GM18858 (cell line): ENCODE measurements around the gene FICD.
"Not testable (repeated sequence)": the region's sequence is repeated elsewhere in the genome, so short reads cannot be mapped to it uniquely, and the experiment has no call there.

Experiments used
- ATAC-seq: cut with Tn5 transposase; IDR thresholded peaks from one replicate; pipeline ENCODE4 v1.9.1; 2021; ENCODE audit not compliant: unreplicated experiment

The FICD gene

DNA sequence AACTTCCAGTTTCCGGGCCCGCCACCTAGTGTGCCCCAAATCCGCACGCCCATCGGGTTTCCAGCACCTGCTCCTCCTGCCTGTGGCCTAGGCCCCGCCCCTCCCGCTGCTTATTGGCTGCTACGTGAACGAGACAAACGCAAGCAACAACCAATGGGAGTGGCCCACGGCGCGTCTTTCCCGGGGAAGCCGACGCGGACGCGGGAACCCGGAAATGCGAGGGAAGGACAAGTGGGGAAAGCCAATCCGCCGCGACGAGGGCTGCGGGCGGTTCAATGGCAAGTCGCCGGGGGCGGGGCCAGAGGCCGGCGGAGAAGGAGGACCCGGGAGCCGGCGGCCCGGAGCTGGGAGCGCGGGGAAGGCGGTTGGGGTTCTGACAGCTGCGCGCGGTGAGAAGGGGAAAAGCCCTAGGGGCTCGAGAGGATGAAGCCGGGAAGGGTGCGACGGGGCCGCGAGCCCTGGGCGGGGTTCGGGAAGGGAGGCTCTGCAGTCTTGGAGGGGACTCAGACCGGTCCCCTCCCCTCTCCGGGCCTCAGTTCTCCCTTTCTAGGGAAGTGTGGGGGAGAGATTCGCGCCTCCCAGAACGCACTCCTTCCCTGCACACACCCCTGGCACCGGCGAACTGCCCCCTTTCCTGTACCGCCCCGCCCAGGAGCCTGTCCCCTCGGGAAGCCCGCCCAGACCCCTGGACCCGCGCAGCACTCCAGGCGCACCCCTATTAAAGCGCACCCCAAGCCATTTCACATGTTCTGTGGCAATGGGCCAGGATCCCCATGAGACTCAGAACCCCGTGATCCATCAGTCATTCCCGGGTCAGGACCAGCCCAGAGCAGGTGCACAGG, at the start of gene FICD:
Gene FICD, plus strand, starts transcription at position 305 of the 842 bp plus-strand sequence. CDS start 1,696 bp downstream, outside the sequence.
- ATAC-seq, result peak; percentile 59

DNA sequence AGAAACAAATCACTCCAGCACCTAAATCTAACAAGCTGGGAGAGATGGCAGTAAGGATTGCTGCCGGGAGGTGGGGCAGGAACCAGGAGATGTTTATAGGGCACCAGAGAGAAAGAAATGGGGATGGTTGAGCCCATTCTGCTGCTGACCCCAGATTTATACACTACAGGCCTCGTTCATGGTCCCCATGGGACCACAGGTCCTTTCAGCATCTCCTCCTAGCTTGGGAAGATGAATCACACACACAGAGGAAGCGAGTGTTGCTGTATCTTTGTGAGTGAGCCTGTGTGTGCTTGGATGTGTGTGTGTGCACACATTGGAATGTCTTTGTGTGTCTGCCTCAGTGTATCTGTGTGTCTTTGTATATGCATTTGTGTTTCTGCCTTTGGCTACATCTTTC, 49.7 kb upstream of the FICD start:
- ATAC-seq, result no peak

DNA sequence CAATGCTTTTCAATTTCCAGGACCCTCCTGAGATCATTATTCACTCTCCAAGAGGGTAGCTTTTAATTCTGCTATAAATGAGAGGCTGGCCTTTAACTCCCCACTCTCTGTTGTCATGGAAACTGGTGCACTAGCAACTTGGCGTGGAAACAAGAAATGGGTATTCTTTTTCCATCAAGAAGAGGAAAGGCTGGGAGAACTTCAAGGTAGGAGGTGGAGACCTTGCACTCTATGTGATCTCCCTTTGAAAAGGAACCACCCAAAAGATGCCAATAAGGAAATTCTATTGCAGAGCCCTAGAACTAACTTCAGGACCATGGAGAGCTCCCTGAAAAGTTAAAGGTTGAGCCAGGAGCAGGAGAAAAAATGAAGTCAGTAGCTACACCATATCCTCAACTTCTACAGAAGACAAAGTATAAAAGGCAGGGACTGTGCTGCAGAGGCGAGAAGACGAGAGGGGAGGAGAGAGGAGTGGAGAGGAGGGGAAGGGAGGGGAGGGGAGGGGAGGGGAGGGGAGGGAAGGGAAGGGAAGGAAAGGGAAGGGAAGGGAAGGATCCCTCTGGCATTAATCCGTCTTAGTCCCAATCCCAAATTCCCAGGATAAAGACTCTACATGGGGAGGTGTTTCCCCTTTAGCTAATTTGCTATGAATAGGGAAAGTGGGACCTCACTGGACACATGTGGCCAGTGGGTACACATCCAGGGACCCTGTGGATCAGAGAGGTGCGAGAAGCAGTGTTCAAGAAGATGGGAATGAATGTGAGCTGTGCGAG, 46.7 kb upstream of the FICD start:
- no peak for ATAC-seq

DNA sequence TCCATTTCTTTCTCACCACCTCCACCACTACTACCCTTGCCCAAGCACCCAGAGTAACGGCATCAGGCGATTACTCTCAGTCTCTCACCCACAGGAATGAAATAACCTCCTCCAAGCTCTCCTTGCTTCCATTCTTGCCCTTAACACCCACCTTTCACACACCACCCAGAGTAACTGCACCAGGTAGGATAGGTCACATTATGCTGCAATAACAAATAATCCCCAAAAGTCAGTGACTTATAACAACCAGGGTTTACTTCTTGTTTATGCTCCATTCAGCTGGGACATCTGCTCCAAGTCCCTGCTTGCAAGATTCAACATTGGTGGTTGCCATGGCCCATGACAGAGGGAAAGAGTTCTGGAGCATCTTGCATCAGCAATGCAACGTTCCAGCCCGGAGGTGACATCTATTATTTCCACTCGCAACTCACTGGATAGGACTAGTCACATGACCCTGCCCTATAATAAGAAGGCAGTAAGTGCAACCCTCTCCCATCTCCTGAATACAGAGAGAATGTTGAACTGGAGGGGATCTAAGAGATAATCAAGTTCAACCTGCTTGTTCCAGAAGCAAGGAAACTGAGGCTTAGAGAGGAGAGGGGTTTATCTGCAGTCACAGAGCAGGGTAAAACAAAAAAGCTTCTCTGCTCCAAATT, 41.5 kb upstream of the FICD start:
- ATAC-seq, result no peak

DNA sequence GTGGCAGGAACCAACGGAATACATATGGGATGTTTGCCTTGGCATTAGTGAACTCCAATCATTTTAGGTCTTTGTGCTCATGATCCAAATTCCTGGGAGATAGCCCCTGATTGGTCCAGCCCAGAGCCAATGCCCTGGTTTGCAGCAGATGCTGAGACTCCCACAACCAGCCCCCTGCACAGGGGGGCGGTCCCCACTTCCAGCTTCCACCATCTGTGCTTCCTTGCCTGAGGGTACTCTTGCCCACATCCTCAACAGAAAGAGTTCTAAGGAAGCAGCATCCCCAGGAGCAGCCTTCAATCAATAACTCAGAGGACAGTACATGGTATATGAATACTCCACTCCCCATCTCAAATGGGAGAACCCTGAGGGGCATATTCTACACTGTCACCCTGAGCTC, 39.7 kb upstream of the FICD start:
- ATAC-seq, result no peak

DNA sequence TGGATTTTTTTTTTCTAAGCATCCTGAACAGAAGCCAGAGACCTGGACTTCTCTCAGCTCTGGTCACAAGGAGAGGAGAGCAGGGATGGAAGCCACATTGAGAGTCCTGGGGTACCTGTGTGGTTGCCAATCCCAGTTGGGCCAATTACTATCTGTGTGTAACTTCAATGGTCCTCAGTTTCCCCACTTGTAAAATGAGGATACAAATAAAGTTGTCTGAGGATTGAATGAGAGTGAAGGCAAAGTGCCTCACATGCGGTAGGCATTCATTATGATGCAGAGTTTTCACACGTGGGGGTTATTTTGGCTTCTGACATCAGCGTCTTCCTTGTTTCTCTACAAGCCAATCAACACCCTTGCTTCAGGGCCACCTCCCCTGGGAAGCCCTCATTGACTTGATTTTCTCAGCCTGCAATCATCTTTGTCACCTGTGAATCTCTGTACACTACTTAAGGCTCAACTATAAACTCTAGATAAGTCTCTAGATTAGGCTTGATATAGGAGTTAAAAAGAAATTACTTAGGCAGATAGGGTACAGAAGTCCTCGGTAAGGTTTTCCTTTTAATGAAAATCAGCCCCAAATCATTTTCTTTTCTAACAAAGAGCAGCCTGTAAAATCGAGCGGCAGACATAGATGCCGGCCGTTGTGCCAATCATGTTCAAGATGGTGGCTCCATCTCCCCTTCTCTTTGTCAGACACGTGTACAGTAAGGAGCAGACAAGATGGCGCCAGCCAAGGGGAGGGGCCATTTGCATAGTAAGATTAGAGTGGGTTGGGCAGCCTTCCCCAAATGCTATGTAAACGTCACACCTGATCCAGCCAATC, 37.8 kb upstream of the FICD start:
- no peak for ATAC-seq

DNA sequence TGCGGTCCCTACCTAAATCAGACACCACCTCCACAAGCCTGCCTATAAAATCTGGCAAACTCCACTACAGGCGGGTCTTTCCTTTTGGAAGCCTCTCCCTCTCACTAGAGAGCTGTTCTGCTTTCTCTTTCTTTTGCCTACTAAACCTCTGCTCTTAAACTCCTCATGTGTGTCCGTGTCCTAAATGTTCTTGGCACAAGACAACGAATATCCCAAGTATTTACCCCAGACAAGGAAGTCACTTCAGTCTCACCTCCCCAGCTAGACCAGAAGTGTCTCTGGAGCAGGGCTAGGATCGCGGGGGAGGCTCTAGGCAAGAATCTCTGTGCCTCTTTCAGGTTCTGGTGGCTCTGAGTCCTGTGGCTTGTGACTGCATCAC, 37.2 kb upstream of the FICD start:
- no peak for ATAC-seq

DNA sequence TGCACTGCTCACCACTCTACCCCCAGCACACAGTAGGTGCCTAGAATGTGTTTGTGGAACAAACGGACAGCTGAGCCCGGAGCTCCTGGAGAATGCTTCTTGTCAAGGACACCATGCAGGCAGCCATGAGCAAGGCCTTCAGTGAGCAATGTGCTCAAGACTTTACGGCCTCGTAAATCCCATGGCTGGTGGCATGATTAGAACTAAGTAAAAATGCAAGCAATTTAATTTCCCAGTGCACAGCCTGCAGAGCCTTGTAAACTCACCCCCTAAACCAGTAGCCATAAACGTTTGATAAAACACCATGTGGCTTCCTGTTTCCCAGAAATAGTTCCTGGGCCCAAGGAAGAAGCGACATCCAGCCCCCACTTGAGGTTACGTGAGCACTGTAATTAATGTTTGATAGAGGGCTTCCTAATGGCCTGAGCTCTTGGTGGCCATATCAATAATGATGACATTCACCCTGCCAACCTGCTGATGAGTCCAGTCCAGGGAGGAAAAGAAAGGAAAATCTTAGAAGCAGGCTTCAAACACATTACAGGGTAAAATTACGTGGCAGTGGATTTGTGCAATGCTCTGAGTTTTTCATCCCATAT, 36.4 kb upstream of the FICD start:
- ATAC-seq, result no peak

DNA sequence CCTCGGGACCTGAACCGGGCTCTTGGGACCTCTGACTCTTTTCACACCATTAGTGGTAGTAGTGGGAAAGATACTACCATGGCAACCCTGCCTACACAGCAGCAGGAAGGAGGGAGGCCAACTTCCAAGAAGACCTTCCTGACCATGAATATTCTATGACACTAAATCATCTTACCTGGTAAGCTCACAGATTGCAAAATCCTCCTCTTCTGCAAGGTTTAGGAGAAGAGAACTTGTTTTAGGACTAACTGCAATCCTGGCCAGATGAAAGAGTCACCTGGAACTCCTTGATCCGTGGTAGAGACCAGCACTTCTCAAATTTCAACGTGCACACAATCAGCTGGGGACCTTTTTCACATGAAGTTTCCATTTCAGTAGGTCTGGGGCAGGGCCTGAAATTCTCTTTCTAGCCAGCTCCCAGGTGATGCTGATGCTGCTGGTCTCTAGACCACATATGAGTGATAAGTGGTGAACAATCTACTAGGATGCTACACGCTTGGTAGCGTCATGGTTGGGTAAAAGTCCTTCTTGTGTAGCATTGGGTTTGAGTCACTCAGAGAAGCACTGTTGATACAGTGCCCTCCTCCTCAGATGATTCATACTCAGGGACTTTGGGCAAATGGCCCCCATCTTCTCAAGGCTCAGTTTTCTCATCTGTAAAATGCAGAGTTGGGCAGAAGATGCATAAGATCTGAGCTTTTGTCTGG, 35.6 kb upstream of the FICD start:
- no peak for ATAC-seq

DNA sequence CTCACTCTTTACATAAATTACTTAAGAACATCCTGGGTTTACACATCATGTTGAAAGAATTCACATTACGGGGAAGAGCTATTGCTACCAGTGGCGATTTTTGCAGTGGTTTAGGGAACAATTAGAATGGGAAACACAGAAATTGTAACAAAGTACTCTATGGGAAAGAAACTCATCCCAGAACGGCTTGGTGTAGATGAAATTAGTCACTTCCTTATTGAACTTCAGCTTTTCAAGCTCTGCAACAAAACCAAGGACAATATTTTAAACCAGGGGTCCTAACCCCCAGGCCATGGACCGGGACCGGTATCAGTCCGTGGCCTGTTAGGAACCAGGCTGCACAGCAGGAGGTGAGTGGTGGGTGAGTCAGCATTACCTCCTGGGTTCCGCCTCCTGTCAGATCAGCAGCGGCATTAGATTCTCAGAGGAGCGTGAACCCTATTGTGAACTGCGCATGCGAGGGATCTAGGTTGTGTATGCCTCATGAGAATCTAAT, 32.3 kb upstream of the FICD start:
- ATAC-seq, result no peak

DNA sequence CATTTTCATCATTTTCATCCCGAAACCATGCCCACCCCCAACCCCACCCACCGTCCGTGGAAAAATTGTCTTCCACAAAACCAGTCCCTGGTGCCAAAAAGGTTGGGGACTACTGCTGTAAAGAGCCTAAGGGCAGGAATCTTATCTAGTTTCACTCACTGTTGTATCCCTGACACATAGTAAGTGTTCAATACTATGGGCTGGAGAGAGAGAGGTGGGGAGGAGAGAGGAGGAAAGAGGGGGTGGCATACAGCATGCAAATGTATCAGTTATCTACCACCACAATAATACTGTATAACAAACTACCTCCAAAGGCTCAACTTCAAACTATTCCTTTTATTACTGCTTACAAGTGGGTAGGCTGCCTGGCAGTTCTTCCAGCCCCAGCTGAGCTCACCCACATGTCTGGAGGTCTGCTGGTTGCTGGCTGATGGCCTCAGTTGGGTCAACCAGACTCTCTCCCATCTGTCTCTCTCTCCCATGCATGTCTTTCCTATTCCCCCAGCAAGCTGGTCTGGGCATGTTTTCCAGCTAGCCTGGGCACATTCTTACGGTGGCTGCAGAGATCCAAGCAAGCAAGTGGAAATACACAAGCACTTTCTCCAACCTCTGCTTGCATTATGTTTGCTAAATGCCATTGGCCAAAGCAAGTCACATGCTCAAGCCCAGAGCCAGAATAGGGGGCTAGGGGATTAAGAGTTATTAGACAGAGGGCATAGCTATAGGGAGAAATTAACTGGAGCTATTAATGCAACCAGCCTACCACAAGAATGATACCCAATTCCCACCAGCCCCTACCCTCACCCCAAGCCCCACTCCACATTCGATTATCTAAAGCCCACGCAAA, 31.6 kb upstream of the FICD start:
- ATAC-seq, result no peak

DNA sequence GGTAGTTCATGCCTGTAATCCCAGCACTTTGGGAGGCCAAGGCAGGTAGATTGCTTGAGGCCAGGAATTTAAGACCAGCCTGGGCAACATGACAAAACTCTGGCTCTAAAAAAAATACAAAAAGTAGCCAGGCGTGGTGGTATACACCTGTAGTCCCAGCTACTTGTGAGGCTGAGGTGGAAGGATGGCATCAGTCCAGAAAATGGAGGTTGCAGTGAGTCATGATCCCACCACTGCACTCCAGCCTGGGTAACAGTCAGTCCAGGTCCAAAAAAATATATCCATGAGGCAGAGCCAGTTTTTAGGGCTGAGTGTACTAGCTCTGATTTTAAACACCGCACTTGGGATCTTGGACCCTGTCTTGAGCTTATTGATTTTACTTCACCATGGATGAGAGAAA, 30.6 kb upstream of the FICD start:
- ATAC-seq, result no peak

DNA sequence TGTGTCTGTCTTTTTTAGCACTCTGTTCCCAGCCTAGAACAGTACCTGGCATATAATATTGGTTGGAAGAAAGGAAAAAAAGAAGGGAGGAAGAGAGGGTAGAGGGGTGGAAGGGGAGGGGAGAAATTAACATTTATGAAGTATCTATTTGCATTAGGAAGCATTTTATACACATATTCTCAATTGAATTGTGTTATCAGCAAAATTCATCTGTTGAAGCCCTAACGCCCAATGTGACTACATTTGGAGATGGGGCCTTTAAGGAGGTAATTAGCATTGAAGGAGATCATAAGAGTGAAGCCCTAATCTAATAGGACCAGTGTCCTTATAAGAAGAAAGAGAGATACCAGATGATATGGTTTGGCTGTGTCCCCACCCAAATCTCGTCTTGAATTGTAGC, 30.2 kb upstream of the FICD start:
- ATAC-seq, result no peak

DNA sequence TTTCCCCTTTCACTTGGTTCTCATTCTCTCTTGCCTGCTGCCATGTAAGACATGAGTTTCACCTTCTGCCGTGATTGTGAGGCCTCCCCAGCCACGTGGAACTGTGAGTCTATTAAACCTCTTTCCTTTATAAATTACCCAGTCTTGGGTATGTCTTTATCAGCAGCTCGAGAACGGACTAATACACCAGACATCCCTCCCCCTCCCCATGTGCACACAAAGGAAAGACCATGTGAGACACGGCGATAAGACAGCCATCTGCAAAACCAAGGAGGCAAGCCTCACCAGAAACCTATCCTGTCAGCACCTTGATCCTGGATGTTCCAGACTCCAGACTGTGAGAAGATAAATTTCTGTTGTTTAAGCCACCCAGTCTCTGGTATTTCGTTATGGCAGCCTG, 29.7 kb upstream of the FICD start:
- ATAC-seq, result not testable (repeated sequence)

DNA sequence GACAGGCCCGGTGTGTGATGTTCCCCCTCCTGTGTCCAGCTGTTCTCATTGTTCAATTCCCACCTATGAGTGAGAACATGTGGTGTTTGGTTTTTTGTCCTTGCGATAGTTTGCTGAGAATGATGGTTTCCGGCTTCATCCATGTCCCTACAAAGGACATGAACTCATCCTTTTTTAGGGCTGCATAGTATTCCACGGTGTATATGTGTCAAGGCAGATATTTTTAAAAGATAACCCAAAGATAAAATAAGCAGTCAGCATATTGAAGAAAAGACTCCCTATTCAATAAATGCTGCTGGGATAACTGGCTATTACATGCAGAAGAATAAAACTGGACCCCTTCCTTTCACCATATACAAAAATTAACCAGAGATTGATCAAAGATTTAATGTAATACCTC, 28.0 kb upstream of the FICD start:
- ATAC-seq, result not testable (repeated sequence)

DNA sequence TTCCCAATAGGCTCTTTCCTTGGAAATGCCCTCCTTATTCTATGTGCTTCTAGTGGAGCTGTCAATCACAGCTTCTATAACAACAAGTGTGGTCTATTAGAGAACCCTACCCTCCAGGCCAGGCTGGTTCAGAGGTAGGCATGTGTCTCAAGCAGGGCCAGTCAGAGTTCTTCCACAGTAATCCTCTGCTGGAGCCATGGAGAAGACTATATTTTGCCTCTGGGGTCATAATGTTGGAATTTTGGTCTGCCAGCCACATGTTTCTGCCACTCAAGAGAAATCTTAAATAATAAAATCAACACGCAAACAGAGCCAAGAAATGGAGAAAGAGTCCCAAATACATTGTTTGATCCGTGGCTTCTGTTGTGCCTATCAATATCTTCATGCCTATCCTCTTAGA, 23.8 kb upstream of the FICD start:
- ATAC-seq, result no peak

DNA sequence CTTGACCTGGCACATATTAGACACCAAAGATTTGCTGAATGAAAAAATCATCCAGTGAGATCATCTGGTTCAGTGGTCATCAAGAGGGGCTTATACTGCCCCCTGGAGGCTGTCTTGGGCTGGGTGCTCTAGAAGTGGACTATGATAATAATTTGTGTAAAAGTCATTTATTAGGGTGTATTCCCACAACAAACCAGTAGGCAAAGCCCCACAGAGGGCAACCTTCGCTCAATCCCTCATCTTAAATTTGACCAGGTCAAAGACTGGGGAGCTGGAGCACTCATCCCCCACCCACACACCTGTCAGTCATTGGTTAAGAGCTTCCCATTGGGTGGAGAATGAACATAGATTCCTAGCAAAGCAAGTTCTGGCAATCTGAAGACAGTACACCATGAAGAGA, 20.0 kb upstream of the FICD start:
- ATAC-seq, result no peak

DNA sequence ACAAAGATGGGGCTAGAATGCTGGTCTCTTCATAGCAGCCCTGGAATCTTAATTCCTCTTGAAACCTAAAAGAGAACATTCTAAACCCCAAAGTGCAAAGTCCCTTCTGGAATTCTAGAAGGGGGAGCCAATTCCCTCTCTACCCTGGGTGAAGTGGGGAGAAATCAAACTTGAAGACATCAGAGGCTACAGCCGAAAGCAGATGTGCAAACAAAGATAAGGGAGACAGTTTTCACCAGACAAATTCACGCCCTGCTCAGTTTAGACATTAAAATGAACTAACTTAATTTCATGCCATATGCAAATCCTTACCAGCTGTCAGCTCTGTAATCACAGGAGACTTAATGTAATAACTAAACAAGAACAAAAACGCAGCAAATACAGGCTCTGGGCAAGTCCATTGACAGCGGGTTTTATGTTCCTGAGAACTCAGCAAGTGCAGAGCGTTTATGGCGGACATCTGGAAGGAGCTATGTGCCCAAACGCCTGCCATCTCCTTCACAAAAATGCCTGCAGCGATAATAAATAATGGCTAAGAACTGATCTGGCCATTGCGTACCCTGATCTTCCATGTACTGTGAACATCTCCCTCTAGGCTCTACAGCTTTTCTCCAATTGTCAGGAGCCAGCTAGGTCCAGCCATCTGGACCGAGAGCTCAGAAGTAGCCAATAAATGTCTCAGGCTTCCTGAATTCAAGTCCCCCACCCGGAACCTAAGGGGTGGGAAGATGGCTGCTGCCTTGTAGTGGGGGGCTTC, 19.1 kb upstream of the FICD start:
- no peak for ATAC-seq
